NCI-H146 treated with DMSO at 0.1 percent for 48 hours (cell line): ENCODE results near the gene SSMEM1.
"Not testable (repeated sequence)": the region's sequence is repeated elsewhere in the genome, so short reads cannot be mapped to it uniquely, and the experiment has no call there.

Experiments
- DNase-seq: peaks from one replicate; lab custom pipeline; 2025; ENCODE audit not compliant: unreplicated experiment; lab: John Stamatoyannopoulos, UW

Gene SSMEM1

DNA sequence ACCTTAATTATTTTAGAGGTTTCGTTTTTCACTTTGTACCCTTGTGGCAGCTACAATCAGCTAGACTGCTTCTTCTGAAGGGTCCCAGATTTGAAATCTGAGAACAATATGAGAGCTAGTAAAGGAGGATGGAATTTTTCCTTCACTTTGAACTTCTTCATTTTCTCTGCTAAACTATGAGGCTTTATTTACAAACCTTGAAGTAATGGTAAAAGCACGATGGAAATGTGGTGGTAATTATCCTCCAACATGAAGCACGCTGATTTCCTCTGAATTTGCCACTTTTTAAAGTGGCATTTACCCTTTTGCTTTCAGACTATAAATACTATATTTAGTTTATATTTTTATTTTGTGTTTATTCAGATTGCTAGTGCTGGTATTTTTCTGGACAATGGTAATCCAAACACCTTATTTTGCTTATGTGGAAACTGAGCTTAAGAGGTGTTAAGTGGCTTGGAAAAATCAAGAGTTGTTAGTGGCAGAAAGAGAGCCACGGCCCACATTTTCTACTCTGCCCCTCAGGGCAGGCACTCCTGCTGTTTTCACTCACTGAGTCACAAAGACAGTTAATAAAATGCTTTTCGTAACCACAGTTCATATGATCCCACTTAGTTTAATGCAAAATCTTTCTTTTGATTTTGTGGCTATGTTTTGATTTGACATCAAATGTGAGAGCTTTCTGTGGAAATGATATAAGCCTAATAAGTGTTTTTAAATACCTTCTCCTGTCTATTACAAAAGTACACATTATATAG, 2.7 kb downstream of the SSMEM1 start:
- peak; percentile 11 for DNase-seq

DNA sequence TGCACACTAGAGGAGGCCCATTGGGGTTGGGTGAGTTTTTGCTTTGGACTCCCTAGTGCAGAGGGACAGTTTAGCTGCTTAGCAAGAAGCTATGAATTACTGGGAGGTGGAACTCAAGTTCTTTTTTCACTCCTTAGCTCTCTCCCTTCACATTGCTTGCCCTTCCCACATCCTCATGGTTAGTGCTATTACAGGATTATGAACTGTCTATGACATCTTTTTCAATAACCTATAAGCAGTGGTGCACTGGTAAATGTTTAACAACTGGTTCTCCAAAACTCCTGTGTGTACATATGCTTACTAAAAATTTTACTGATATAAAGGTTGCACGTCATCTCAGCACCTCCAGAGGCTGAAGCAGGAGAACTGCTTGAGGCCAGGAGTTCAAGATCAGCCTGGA, 6.2 kb downstream of the SSMEM1 start:
- DNase-seq = no peak

DNA sequence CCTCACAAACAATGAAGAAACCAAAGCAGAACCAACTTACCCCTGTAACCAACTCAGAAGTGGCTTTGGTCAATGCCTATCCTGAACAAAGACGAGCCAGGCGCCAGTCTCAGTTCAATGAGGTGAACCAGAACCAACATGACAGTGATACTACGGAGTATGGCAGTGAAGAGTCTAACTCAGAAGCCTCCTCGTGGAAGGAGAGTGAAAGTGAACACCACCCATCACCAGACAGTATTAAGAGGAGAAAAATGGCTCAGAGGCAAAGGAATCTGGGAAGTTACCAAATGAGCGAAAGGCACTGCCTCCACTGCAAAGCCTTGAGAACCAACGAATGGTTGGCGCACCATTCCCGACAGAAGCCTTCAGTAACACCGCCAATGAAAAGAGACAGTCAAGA, 8.4 kb downstream of the SSMEM1 start:
- DNase-seq = no peak

DNA sequence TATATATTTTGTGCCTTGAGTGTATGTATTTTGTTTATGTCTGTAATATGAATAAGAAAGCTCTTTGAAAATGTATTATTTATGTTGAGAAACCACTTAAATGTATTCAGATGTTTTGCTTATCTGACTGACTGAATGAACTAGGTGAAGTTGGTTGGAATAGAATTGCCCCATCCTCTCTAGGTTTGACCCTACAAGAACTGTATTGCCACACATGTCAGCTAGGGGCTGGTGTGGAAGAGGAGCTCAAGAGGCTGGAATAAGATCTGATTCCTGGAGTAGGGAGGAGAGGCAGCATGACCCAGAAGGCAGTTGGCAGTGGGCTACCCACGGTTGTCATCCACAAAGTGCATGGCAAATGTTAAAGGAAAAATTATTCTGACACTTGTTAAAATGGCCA, 9.1 kb downstream of the SSMEM1 start:
- no peak for DNase-seq

DNA sequence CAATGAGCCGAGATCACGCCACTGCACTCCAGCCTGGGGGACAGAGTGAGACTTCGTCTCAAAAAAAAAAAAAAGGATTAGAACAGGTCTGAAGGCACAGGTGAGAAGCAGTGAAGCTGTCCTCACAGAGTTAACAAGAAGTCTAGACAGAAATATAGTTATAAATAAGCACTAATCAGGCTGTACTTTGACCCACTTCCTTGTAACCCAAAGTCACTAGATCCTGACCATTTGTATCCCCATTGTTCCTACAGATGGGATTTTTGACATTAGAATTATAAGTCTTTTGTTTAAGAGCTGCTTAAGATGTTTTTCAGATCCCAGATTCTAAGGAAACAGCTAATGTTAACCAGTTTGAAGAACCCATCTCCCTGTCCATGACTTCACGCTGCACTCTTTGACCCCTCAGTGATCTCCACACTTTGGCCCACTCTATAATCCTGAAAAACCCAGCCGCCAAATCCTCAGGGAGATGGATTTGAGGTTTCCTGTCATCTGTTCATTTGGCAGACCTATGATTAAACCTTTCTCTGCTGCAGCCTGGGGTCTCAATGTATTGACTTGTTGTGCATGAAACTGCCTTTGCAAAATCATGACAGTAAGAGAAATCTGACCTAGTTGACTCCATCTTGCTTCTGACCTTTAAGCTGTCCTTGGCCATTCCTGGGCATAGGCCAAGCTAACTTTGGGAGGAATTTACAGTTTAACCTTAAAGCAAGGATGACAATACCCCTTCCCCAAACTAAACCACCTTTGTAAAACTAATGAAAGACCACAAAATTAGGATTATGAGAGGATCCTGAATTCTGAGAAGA, 11.4 kb downstream of the SSMEM1 start:
- DNase-seq = no peak

DNA sequence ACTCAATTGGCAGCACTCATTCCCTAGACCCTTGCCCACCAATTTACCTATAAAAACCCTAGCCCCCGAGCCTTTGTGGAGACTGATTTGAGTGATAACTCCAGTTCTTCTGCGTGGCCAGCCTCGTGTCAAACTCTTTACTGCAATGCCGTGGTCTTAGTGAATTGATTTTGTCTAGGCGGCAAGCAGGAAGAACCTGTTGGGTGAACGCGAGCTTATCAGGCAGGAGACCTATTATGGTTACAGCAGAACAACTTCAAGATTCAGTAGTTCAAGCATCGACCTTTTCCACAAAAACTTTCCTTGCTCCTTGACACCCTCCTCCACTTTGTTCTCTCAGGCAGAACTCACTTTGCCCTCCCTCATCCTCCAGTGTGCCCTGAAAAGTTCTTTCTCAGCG, 12.2 kb downstream of the SSMEM1 start:
- no peak for DNase-seq

DNA sequence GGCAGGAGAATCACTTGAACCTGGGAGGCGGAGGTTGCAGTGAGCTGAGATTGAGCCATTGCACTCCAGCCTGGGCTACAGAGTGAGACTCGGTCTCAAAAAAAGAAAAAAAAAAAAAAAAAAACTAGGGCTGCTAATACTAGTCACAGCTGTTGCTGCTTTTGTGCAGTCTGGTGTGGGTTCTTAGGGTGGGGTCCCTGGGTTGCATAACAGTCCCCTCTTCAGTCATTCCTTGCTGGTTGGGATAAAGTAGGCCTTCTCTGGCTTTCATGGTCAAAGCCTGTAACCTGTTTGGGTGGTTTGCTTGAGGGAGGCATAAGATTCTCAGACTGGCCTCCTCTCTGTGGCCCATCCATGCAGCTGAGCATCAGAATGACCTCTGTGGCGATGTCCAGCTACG, 14.1 kb downstream of the SSMEM1 start:
- no peak for DNase-seq

DNA sequence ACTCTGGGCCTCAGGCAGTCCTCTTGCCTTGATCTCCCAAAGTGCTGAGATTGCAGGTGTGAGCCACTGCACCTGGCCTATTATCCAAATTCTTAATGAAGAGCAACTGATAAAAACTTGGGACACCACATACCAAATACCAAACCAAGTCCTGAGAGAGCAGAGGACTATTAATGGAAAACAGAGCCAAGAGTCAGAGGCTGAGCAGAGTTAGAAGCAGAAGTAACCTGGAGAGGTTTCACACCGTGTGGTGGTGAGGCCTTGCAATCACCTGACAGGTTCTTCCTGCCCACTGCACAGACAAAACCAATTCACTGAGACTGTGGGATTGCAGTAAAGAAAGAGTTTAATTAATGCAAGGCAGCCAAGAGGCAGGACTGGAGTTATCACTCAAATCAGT, 16.0 kb downstream of the SSMEM1 start:
- DNase-seq = no peak

DNA sequence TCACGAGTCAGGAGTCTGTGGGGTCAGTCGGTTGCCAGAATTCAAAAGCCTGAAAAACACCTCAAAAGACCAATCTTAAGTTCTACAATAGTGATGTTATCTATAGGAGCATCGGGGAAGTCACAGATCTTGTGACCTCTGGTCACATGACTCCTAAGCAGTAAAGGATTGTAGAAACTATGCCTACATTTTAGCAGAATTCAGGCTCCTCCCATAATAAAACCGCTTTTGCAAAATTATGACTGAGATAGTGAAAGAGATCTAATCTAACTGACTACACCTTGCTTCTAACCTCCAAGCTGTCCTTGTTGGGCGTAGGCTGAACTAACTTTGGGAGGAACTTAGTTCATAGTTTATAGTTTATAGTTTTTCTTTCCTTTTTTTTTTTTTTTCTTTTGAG, 16.6 kb downstream of the SSMEM1 start:
- DNase-seq = no peak

DNA sequence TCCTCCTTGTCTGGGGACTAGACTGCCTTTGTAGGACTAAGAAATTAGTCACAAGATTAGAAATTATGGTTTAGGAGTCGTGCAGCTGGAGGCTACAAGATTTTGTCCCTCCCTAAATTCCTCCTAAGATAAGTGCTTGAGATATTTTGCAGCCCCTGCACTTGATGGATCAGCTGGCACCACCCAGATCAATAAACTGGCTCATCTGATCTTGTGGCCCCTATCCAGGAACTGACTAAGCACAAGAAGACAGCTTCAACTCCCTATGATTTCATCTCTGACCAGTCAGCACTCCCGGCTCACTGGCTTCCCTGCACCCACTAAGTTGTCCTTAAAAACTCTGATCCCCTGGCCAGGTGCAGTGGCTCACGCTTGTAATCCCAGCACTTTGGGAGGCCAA, 17.3 kb downstream of the SSMEM1 start:
- not testable (repeated sequence) for DNase-seq

DNA sequence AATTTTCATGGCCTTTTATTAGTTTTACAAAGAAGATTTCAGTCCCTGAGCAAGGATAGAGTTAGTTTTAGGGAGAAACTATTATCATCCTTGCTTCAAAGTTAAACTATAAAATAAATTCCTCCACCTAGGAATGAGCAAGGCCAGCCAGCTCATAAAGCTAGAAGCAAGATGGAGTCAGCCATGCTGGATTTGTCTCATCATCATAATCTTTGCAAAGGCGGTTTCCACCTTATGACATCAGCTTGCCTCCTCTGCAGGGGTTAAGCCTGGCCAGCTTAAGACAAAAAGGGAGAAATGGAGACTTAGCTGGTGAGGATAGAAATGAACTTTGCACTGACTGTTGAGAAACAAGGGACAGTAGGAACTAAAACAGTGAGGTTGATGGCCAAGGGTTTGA, 18.7 kb downstream of the SSMEM1 start:
- no peak for DNase-seq

DNA sequence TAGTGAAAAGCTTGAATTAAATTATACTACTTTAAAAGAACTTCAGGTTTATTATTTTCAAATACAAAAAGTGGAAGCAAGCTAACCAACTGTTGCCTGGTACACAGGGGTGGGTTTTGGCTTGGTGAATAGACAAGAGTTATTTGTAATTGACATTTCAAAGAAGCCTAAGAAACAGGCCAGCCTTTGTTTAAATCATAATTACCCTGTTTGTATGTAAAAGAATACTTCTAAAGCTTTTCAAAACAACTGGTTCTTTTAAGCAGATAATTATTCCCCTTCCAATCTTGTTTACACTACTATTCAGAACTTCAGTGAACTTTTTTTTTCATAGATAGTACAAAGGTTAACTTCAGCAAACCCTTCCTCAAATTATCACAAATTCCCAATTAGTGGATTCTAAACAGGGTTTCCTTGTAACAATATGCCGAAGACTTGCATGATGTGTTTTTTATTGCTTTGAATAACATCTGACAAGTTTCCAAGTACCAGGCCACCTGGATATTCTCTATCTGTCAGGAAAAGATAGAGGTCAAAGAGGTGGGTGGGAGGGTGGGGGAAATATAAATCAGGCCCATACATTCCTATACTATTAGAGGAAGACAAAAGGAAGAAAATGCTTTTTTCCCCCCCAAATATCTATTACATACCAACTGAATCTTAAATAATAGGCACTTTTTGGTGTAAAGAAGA, 20.4 kb downstream of the SSMEM1 start:
- no peak for DNase-seq

DNA sequence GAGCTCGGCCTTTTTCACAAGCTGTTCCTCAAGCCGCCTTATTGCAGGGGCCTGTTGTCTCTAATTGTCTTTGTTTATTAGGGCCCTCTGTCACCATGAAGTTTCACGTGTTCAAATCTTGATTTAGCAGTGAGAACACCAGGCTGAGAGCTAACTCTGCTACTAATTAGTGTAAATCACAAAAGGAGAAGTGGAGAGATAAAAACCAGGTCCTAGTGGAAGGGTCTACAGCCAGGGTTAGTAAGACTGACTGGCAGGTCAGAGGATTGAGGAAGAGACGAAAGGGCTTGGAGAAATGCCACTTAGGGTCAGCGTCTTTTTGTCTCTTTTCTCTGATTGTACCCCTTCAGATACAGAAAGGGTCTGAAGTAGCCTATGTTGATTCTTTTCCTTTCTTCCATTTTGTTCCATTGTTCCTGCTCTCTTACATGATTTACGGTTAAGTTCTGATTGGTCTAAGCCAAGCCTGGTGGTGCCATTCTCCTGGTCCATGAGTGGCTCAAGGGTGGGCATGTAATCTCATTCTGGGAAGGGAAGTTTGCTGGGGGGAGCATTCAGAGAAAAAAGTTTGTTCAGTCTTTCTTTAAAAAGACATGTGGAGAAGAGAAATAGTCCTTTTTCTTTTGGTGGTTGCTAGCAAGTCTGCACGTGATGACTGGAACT, 21.3 kb downstream of the SSMEM1 start:
- DNase-seq = no peak

DNA sequence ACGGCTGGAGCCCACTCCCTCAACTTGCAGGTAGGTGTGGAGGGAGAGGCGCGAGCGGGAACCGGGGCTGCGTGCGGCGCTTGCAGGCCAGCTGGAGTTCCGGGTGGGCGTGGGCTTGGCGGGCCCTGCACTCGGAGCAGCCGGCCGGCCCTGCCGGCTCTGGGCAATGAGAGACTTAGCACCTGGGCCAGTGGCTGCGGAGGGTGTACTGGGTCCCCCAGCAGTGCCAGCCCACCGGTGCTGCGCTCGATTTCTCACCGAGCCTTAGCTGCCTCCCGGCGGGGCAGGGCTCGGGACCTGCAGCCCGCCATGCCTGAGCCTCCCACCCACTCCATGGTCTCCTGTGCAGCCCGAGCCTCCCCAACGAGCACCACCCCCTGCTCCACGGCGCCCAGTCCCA, 22.3 kb downstream of the SSMEM1 start:
- not testable (repeated sequence) for DNase-seq

DNA sequence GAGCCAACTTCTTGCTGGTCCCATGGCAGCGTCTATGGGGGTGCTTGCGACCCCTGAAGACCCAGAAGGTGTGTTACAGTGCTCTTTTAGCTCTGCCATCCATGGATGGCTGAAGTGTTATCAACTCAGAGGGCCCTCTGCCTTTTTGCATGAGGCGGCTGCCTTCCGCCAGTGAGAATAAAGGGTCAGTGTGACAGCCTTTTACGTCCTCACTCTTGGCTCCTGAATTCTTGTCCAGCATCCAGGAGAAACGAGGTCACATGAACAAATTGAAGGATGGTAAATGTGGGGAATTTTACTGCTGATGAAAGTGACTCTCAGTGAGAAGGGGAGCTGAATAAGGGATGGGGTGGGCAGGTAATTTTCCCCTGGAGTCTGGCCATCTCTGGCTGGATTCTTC, 24.1 kb downstream of the SSMEM1 start:
- DNase-seq = no peak

DNA sequence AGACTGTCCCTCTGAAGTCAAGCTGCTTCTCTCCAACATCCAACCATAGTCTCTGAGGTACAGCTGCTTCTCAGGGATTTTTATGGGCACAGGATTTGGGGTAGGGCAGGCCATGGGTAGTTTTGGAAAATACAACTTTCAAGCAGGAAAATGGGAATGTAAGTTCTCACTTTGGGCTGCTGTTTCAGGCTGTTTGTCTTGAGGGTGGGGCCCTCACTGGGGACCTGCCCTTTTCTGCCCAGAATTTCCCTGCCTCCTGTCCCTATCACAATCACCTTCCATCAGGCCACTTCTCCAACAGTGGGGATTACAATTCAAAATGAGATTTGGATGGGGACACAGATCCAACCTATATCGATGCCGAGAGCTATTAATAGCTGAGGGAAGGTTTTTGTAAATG, 24.5 kb downstream of the SSMEM1 start:
- no peak for DNase-seq

DNA sequence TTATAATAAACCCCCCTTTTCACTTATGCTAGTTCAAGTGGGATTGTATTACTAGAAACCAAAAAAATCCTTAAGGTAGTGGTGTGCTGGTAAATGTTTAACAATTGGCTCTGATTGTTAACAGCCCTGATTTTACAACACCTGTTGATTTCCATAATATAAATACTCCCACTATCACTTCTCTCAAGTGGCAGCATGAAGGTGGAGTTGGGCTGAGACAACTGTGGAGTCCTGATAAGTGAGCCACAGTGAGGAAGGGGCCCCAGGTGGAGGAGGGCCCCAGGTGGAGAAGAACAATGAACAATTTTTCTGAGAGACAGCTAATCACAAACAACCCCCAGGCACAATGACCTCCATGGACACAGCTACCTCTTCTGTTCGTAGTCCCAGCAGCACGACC, 26.4 kb downstream of the SSMEM1 start:
- DNase-seq = no peak

DNA sequence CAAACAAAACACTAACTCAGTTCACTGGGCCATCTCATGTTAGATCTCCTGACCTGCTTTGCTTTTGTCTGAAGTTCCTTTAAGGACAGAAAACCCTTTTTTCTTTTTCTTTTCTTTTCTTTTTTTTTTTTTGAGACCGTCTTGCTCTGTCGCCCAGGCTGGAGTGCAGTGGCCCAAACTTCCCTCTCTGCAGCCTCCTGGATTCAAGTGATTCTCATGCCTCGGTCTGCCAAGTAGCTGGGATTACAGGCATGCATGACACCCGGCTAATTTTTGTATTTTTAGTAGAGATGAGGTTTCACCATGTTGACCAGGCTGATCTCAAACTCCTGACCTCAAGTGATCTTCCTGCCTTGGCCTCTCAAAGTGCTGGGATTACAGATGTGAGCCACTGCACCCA, 28.7 kb downstream of the SSMEM1 start:
- DNase-seq = not testable (repeated sequence)

DNA sequence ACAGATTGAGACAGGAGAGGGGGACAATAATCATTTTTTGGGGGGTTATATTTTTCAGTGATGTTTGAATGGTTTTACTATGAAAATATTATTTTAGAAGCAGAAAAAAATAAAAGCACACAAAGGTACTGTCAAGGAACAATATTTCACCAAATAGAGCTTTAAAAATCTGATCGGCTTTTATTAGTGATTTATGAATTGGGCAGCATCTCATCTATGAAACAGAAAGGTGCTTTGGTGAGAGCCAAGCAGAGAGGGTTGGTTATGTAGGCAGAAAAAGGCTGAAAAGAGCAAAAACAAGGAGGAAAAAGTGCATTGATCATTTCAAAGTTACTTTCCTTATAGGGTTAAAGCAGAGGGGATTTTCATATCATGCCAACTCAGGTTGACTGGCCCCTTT, 32.6 kb downstream of the SSMEM1 start:
- no peak for DNase-seq

DNA sequence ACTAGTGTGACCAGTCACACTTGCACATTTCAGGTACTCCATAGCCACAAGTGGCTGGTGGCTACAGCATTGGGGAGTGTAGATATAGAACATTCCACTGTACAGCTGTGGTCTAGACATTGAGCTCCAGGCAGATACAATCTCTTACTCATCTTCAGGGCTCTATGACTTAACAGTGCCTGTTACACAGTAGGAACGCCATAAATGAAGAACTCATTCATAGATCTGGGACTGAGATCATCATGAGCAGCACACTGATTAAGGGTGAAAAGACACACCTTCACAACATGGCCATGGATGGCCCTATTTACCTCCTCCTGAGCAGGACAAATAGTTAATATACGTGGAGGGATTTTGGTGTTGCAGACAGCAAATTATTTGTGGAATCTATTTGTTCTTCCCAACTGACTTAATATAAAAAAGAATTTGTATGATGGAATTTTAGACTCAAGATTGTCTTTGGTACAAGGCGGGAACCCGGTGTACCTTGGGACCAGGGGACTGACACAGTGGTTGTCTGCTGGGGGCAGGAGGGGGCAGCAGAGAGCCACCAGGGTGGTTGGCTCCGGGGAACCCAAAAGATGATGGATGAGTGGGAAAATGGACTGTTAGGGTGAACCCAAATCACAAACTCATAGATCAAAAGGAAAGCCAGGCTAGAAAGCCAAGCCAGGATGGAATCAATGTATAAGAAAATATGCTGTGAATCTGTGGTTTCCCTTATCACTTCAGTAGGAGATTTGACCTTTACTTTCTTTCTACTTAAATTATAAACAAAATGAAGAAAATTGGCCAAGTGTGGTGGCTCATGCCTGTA, 34.7 kb downstream of the SSMEM1 start:
- DNase-seq = peak; percentile 59

DNA sequence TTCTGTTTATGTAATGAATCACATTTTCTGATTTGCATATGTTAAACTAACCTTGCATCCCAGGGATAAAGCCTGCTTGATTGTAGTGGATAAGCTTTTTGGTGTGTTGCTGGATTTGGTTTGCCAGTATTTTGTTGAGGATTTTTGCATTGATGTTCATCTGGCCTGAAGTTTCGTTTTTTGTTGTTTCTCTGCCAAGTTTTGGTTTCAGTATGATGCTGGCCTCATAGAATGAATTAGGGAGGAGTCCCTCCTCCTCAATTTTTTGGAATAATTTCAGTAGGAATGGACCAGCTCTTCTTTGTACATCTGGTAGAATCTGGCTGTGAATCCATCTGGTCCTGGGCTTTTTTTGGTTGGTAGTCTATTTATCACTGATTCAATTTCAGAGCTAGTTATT, 35.8 kb downstream of the SSMEM1 start:
- DNase-seq = not testable (repeated sequence)
